H1 (cell line): Measurements from ENCODE around the gene VAV2. TPM values are rescaled to one million over a fixed set of nuclear protein-coding genes. Genes with fewer than 3 reads are reported as not detected.

Source experiments
- CTCF ChIA-PET: fragments of 300-600 bp; sonication (Branson Sonifier 250); formaldehyde crosslinking; loops from one replicate; lab custom pipeline; 2021; ENCODE audit not compliant: partially characterized antibody; lab: Charles Lee
- POLR2A ChIA-PET: fragments of 300-600 bp; sonication (Branson Sonifier 250); formaldehyde crosslinking; loops from one replicate; lab custom pipeline; 2021; ENCODE audit warnings: inconsistent platforms; ENCODE audit not compliant: partially characterized antibody; lab: Charles Lee
- DNase-seq, 2 experiments: peaks; one replicate each; pipeline versions ENCODE4 v3.0.0 to v3.0.0-alpha.2; 2010 to 2022; ENCODE audit warnings: low spot score in 2 of 2, low read depth in 1 of 2, mixed read lengths in 1 of 2
- FAIRE-seq: peaks from 2 replicates; lab custom pipeline; 2011; peaks lifted over from hg19 to GRCh38; lab: Jason Lieb, UNC
- H2AFZ ChIP-seq: 2 replicates; pipeline ENCODE4 v1.8.1; 2012; ENCODE audit warnings: low read length, inconsistent platforms
- H2AK5ac ChIP-seq: 2 replicates; pipeline ENCODE4 v1.6.1; 2013; ENCODE audit warnings: low read depth, low read length
- H2BK120ac ChIP-seq: replicated peaks from 2 replicates; pipeline ENCODE3; 2013; ENCODE audit warnings: low read depth, low read length, inconsistent platforms
- H2BK12ac ChIP-seq: 2 replicates; pipeline ENCODE4 v1.6.1; 2013; ENCODE audit warnings: low read depth, low read length
- H2BK15ac ChIP-seq: 2 replicates; pipeline ENCODE4 v1.6.1; 2013; ENCODE audit warnings: low read length
- H2BK20ac ChIP-seq: 2 replicates; pipeline ENCODE4 v1.6.1; 2013; ENCODE audit warnings: low read length
- H2BK5ac ChIP-seq: 2 replicates; pipeline ENCODE4 v1.6.1; 2013; ENCODE audit warnings: low read depth, low read length
- H3K14ac ChIP-seq: 2 replicates; pipeline ENCODE4 v1.6.1; 2013; ENCODE audit warnings: inconsistent platforms; ENCODE audit not compliant: insufficient read length
- H3K18ac ChIP-seq: 2 replicates; pipeline ENCODE4 v1.6.1; 2013; ENCODE audit warnings: low read length; ENCODE audit errors: extremely low read depth
- H3K23ac ChIP-seq: 2 replicates; pipeline ENCODE4 v1.6.1; 2013; ENCODE audit warnings: inconsistent platforms; ENCODE audit not compliant: insufficient read length
- H3K23me2 ChIP-seq: 2 replicates; pipeline ENCODE4 v1.6.1; 2013; ENCODE audit warnings: low read depth, low read length
- H3K27ac ChIP-seq: 2 replicates; pipeline ENCODE4 v1.6.1; 2011; ENCODE audit warnings: low read depth, low read length, inconsistent platforms
- H3K27me3 ChIP-seq, 4 experiments: replicated peaks in 1 of 4; 1 replicate in 1 of 4; 2 replicates in 3 of 4; pipeline versions ENCODE4 v1.6.1 to v1.8.1; 2011 to 2013; ENCODE audit warnings: low read length in 3 of 4, mild to moderate bottlenecking in 3 of 4, inconsistent platforms in 2 of 4, mixed read lengths in 2 of 4, moderate library complexity in 1 of 4; ENCODE audit not compliant: control insufficient read depth in 3 of 4, insufficient read depth in 3 of 4; ENCODE audit errors: extremely low read depth in 1 of 4
- H3K36me3 ChIP-seq, 4 experiments: 2 replicates each; pipeline versions ENCODE4 v1.6.1 to v1.8.1; 2011 to 2013; ENCODE audit warnings: mild to moderate bottlenecking in 4 of 4, low read length in 3 of 4, moderate library complexity in 2 of 4, control low read depth in 1 of 4, inconsistent platforms in 1 of 4; ENCODE audit not compliant: insufficient read depth in 4 of 4, control insufficient read depth in 2 of 4
- H3K4ac ChIP-seq: replicated peaks from 2 replicates; pipeline ENCODE3; 2013; ENCODE audit warnings: low read length, low read depth, mixed read lengths, inconsistent platforms; ENCODE audit not compliant: insufficient read length
- H3K4me1 ChIP-seq, 4 experiments: replicated peaks in 1 of 4; 1 replicate in 1 of 4; 2 replicates in 3 of 4; pipeline versions ENCODE4 v1.6.1 to v1.8.1; 2011 to 2013; ENCODE audit warnings: low read length in 3 of 4, inconsistent platforms in 2 of 4, mixed read lengths in 1 of 4; ENCODE audit not compliant: insufficient read depth in 4 of 4, control insufficient read depth in 3 of 4
- H3K4me2 ChIP-seq, 2 experiments: 2 replicates each; pipeline versions ENCODE4 v1.6.1 to v1.8.1; 2011 to 2013; ENCODE audit warnings: low read depth in 2 of 2, low read length in 2 of 2, control low read depth in 1 of 2, inconsistent platforms in 1 of 2, mild to moderate bottlenecking in 1 of 2; ENCODE audit not compliant: insufficient read depth in 1 of 2
- H3K4me3 ChIP-seq, 4 experiments: fragments of 200-600, 300-600 bp in 1 of 4; sonication (generic), shearing (Covaris generic), sonication (Bioruptor Twin) in 1 of 4; 2 replicates each; pipeline versions ENCODE4 v1.5.1 to v1.8.1; 2011 to 2016; ENCODE audit warnings: low read length in 4 of 4, low read depth in 3 of 4, control low read depth in 2 of 4, inconsistent platforms in 2 of 4, mild to moderate bottlenecking in 2 of 4, mixed read lengths in 1 of 4, moderate library complexity in 1 of 4; ENCODE audit not compliant: insufficient read depth in 2 of 4; ENCODE audit errors: extremely low read depth in 1 of 4
- H3K56ac ChIP-seq: replicated peaks from 2 replicates; pipeline ENCODE3; 2013; ENCODE audit warnings: low read depth, mild to moderate bottlenecking, mixed read lengths, low read length, inconsistent platforms; ENCODE audit not compliant: insufficient read length
- H3K79me1 ChIP-seq: 2 replicates; pipeline ENCODE4 v1.6.1; 2013; ENCODE audit warnings: low read depth, low read length, control low read depth
- H3K79me2 ChIP-seq, 2 experiments: 2 replicates each; pipeline versions ENCODE4 v1.6.1 to v1.8.1; 2012 to 2013; ENCODE audit warnings: low read length in 2 of 2, mild to moderate bottlenecking in 2 of 2, inconsistent platforms in 1 of 2; ENCODE audit not compliant: insufficient read depth in 2 of 2, control insufficient read depth in 1 of 2
- H3K9ac ChIP-seq, 4 experiments: replicated peaks in 1 of 4; 1 replicate in 1 of 4; 2 replicates in 3 of 4; pipeline versions ENCODE4 v1.6.1 to v1.8.1; 2011 to 2013; ENCODE audit warnings: low read depth in 3 of 4, low read length in 3 of 4, control low read depth in 2 of 4, mild to moderate bottlenecking in 2 of 4, moderate library complexity in 2 of 4, inconsistent platforms in 1 of 4; ENCODE audit errors: extremely low read depth in 1 of 4
- H3K9me3 ChIP-seq, 2 experiments: 2 replicates each; pipeline versions ENCODE4 v1.6.1 to v1.8.1; 2012 to 2013; ENCODE audit warnings: mild to moderate bottlenecking in 2 of 2, moderate library complexity in 2 of 2, control low read depth in 1 of 2, inconsistent platforms in 1 of 2, low read depth in 1 of 2, low read length in 1 of 2, mixed read lengths in 1 of 2; ENCODE audit not compliant: insufficient read depth in 2 of 2
- H4K20me1 ChIP-seq, 2 experiments: replicated peaks in 1 of 2; 2 replicates each; pipeline versions ENCODE3 to v1.8.1; 2011 to 2013; ENCODE audit warnings: inconsistent platforms in 2 of 2, low read length in 2 of 2, mild to moderate bottlenecking in 1 of 2; ENCODE audit not compliant: insufficient read depth in 2 of 2, control insufficient read depth in 1 of 2
- H4K5ac ChIP-seq: 2 replicates; pipeline ENCODE4 v1.6.1; 2013; ENCODE audit warnings: low read length, low read depth, mixed read lengths, inconsistent platforms; ENCODE audit not compliant: insufficient read length
- H4K8ac ChIP-seq: 2 replicates; pipeline ENCODE4 v1.8.0; 2013; ENCODE audit warnings: mild to moderate bottlenecking, moderate library complexity, low read length, inconsistent platforms; ENCODE audit not compliant: insufficient read depth; ENCODE audit errors: extremely low read depth
- H4K91ac ChIP-seq: replicated peaks from 2 replicates; pipeline ENCODE3; 2013; ENCODE audit warnings: low read length, mixed read lengths, inconsistent platforms; ENCODE audit not compliant: insufficient read length
- CREB1 ChIP-seq: IDR thresholded peaks from 2 replicates; pipeline ENCODE4 v1.6.1; 2012; ENCODE audit warnings: inconsistent platforms
- CTBP2 ChIP-seq: IDR thresholded peaks from 2 replicates; pipeline ENCODE4 v1.7.0; 2011; ENCODE audit warnings: borderline replicate concordance, mild to moderate bottlenecking, moderate library complexity, mixed read lengths, low read length; ENCODE audit not compliant: insufficient read depth, insufficient read length
- RXRA ChIP-seq: IDR thresholded peaks from 2 replicates; pipeline ENCODE4 v1.6.1; 2011; ENCODE audit warnings: low read depth, mild to moderate bottlenecking, low read length, moderate library complexity; ENCODE audit not compliant: insufficient read depth
- TCF12 ChIP-seq: IDR thresholded peaks from 2 replicates; pipeline ENCODE4 v1.6.1; 2011; ENCODE audit warnings: low read depth, mild to moderate bottlenecking, low read length
- WGBS, 2 experiments: shearing (Covaris generic) in 1 of 2; methylation state at CpG; one replicate each; pipeline versions ENCODE4 v1.1.6 to v1.1.7; 2013 to 2015; ENCODE audit warnings: low lambda C conversion rate in 2 of 2, mixed read lengths in 2 of 2, inconsistent platforms in 1 of 2, low coverage in 1 of 2, missing lambda C conversion rate in 1 of 2; ENCODE audit not compliant: insufficient replicate concordance in 2 of 2, insufficient coverage in 1 of 2, insufficient read length in 1 of 2; ENCODE audit errors: extremely low coverage in 1 of 2, missing lambda C conversion rate in 1 of 2; 5-methylcytosine and 5-hydroxymethylcytosine counted together
- polyA plus RNA-seq, 7 experiments: library from polyadenylated mRNA; depleted of rRNA in 3 of 7; stranded (reverse) in 5 of 7; unstranded in 2 of 7; fragments of >200 nt in 5 of 7; fragments of 200-250 nt in 2 of 7; gene quantifications; 1 replicate in 5 of 7; 2 replicates in 1 of 7; 4 replicates in 1 of 7; pipeline versions ENCODE4 v1.2.1 to v1.2.3, GENCODE V29; 2011 to 2013; ENCODE audit warnings: missing spikeins in 2 of 7, mixed read lengths in 2 of 7
- total RNA-seq: library from RNA; stranded (reverse); fragmentation: NEBNext Ultra II Directional; extraction: Animal tissue kit (Norgen Biotek cat#: 25700); gene quantifications from 2 replicates; pipeline ENCODE4 v1.2.1, GENCODE V29; 2021

VAV2 gene
- total and polyA plus RNA-seq, 2 of the 8 experiments (the other 6 are each of a cell fraction or from before 2014, with no cell fraction given) = 13.6 to 37.6 TPM

- POLR2A ChIA-PET = no interaction called here
- no peak for TF ChIP-seq CREB1
- TF ChIP-seq TCF12 = no peak
- no peak for TF ChIP-seq RXRA
- no peak for TF ChIP-seq CTBP2
Observed at GRCh38 chr9:133725886-133726285, 266.2 kb downstream of the VAV2 start.

More at GRCh38 chr9:133725886-133726285, 266.2 kb downstream of the VAV2 start:
- H4K8ac ChIP-seq = no peak overlapping the region
- H2BK5ac ChIP-seq = no peak overlapping the region
- H3K79me2 ChIP-seq = no peaks in the 10 kb centered on the region
- H3K9ac ChIP-seq = no peak overlapping the region
- no peak overlapping the region for H3K4me2 ChIP-seq
- no peak overlapping the region for H4K5ac ChIP-seq
- H3K27me3 ChIP-seq = no peaks in the 10 kb centered on the region
- no peak overlapping the region for H3K27ac ChIP-seq
- H3K56ac ChIP-seq = no peak overlapping the region
- no peaks in the 10 kb centered on the region for H3K79me1 ChIP-seq
- CTCF ChIA-PET = interaction anchor here (0.6 to 5.6 kb wide), 28 partner anchors 11 to 369 kb away, joined by 3 to 39 read pairs (median 4); partner anchors contain the start of gene SARDH
- H3K4me3 ChIP-seq = no peak overlapping the region
- FAIRE-seq (no peak), DNase-seq (no peak)
- no peaks in the 10 kb centered on the region for H3K36me3 ChIP-seq
- no peak overlapping the region for H2BK20ac ChIP-seq
- no peak overlapping the region for H2BK12ac ChIP-seq
- no peak overlapping the region for H2BK15ac ChIP-seq
- H4K91ac ChIP-seq = no peak overlapping the region
- H3K14ac ChIP-seq = no peak overlapping the region
- WGBS, 2 experiments = 91% methylated on average over 7 of the region's 7 CpGs; no CpG with 5 or more reads in 1 of the 2 experiments
- H2AFZ ChIP-seq = no peak overlapping the region
- no peak overlapping the region for H3K4ac ChIP-seq
- H3K18ac ChIP-seq = no peak overlapping the region
- no peak overlapping the region for H2BK120ac ChIP-seq
- H3K4me1 ChIP-seq = no peaks in the 10 kb centered on the region
- no peak overlapping the region for H2AK5ac ChIP-seq
- H4K20me1 ChIP-seq = peaks cover 0 to 2% of the 10 kb centered on the region in 2 experiments
- peaks cover 3% of the 10 kb centered on the region; the same call in 1 of the 2 replicates for H3K23me2 ChIP-seq
- no peaks in the 10 kb centered on the region; a peak in 1 of 4 replicates for H3K9me3 ChIP-seq
- H3K23ac ChIP-seq = no peak overlapping the region
